Measurements from ENCODE around the gene C2CD4C. TPM values are rescaled to one million over a fixed set of nuclear protein-coding genes. Genes with fewer than 3 reads are reported as not detected.
A peak's percentile ranks its signal among the peaks of the same experiment; 100 is the strongest.
"Not testable (repeated sequence)": the region's sequence is repeated elsewhere in the genome, so short reads cannot be mapped to it uniquely, and the experiment has no call there.

The C2CD4C gene
- total RNA-seq, 5 donors from 2014 or later (not counting 1 experiment from before 2014, with no cell fraction given): 0.06 TPM; not detected in 4

- no peaks in the 10 kb centered on the region for H3K36me3 ChIP-seq (ENCODE audit: control insufficient read depth in 2 of 2, extremely low read depth in 1 of 2, insufficient read depth in 1 of 2, low read length in 1 of 2)
- POLR2A ChIA-PET: no interaction called here
- H3K27me3 Mint-ChIP-seq: peaks cover 53 to 62% of the 10 kb centered on the region in 2 donors
- H3K9me3 Mint-ChIP-seq: no peaks in the 10 kb centered on the region
- H3K27me3 ChIP-seq (replicated peaks in 1 of 2; ENCODE audit: control insufficient read depth in 2 of 2, extremely low read depth in 1 of 2, insufficient read depth in 2 of 2, low read length in 1 of 2): peaks cover 11 to 39% of the 10 kb centered on the region in 2 experiments
- CTCF ChIA-PET: no interaction called here
- peaks cover 8 to 22% (median 15%) of the 10 kb centered on the region in 3 donors for H3K4me1 Mint-ChIP-seq
- peaks cover 0 to 17% of the 10 kb centered on the region in 2 experiments for H3K4me1 ChIP-seq (ENCODE audit: control insufficient read depth in 1 of 2, extremely low read depth in 1 of 2, insufficient read depth in 2 of 2, low read length in 2 of 2)
- H3K27ac ChIP-seq (ENCODE audit: low read length): no peak overlapping the region
- H3K27ac Mint-ChIP-seq: no peak overlapping the region
- WGBS (ENCODE audit: insufficient coverage): 52% methylated on average over 5 of the region's 9 CpGs
- no peaks in the 10 kb centered on the region for H3K9me3 ChIP-seq
- no peak overlapping the region for H3K4me3 ChIP-seq (ENCODE audit: control insufficient read depth in 1 of 2, extremely low read depth in 1 of 2, low read length in 1 of 2)
- no peak for ATAC-seq (replicated peaks in 1 of 4)
- H3K4me3 Mint-ChIP-seq: no peak overlapping the region
- DNase-seq: no peak
- no peaks in the 10 kb centered on the region for H3K36me3 Mint-ChIP-seq
These were observed 24.2 kb downstream of the C2CD4C start for GRCh38 chr19:384799-385169.

GRCh38 chr19:383922-384798 lies 24.8 kb downstream of the C2CD4C start:
- CTCF ChIA-PET: no interaction called here
- POLR2A ChIA-PET: no interaction called here
- H3K27ac Mint-ChIP-seq: no peak overlapping the region

GRCh38 chr19:383040-383439 lies 25.9 kb downstream of the C2CD4C start:
- peaks cover 8 to 22% (median 15%) of the 10 kb centered on the region in 3 donors for H3K4me1 Mint-ChIP-seq
- Histone ChIP-seq H3K27me3 (replicated peaks in 1 of 2; ENCODE audit: control insufficient read depth in 2 of 2, extremely low read depth in 1 of 2, insufficient read depth in 2 of 2, low read length in 1 of 2) (peaks cover 11 to 32% of the 10 kb centered on the region in 2 experiments), H3K4me1 (ENCODE audit: control insufficient read depth in 1 of 2, extremely low read depth in 1 of 2, insufficient read depth in 2 of 2, low read length in 2 of 2) (peaks cover 0 to 17% of the 10 kb centered on the region in 2 experiments), H3K9me3 (no peaks in the 10 kb centered on the region), H3K27ac (ENCODE audit: low read length) (no peak overlapping the region), H3K36me3 (ENCODE audit: control insufficient read depth in 2 of 2, extremely low read depth in 1 of 2, insufficient read depth in 1 of 2, low read length in 1 of 2) (no peaks in the 10 kb centered on the region), H3K4me3 (ENCODE audit: control insufficient read depth in 1 of 2, extremely low read depth in 1 of 2, low read length in 1 of 2) (no peak overlapping the region)
- 76% methylated on average over 15 of the region's 19 CpGs for WGBS (ENCODE audit: insufficient coverage)
- ATAC-seq (replicated peaks in 1 of 4) (no peak), DNase-seq (no peak)
- peaks cover 51 to 55% of the 10 kb centered on the region in 2 donors for H3K27me3 Mint-ChIP-seq
- no peaks in the 10 kb centered on the region for H3K9me3 Mint-ChIP-seq
- H3K36me3 Mint-ChIP-seq: no peaks in the 10 kb centered on the region
- POLR2A ChIA-PET: no interaction called here
- CTCF ChIA-PET: no interaction called here
- no peak overlapping the region for H3K27ac Mint-ChIP-seq
- peak overlapping the region in 1 of 3 donors; percentile 35 for H3K4me3 Mint-ChIP-seq

More at GRCh38 chr19:383922-384798, 24.8 kb downstream of the C2CD4C start:
- Histone ChIP-seq H3K27ac (ENCODE audit: low read length) (no peak overlapping the region), H3K36me3 (ENCODE audit: control insufficient read depth in 2 of 2, extremely low read depth in 1 of 2, insufficient read depth in 1 of 2, low read length in 1 of 2) (no peaks in the 10 kb centered on the region), H3K27me3 (replicated peaks in 1 of 2; ENCODE audit: control insufficient read depth in 2 of 2, extremely low read depth in 1 of 2, insufficient read depth in 2 of 2, low read length in 1 of 2) (peaks cover 11 to 34% of the 10 kb centered on the region in 2 experiments), H3K4me1 (ENCODE audit: control insufficient read depth in 1 of 2, extremely low read depth in 1 of 2, insufficient read depth in 2 of 2, low read length in 2 of 2) (peaks cover 0 to 17% of the 10 kb centered on the region in 2 experiments), H3K4me3 (ENCODE audit: control insufficient read depth in 1 of 2, extremely low read depth in 1 of 2, low read length in 1 of 2) (no peak overlapping the region), H3K9me3 (no peaks in the 10 kb centered on the region)
- Mint-ChIP-seq H3K36me3 (no peaks in the 10 kb centered on the region), H3K4me1 (peaks cover 8 to 22% (median 15%) of the 10 kb centered on the region in 3 donors), H3K4me3 (peak overlapping the region in 1 of 3 donors; percentile 36), H3K27me3 (peaks cover 53 to 62% of the 10 kb centered on the region in 2 donors), H3K9me3 (no peaks in the 10 kb centered on the region)
- peak in 1 of 35 experiments; percentile 15 for DNase-seq
- 30% methylated on average over 42 of the region's 44 CpGs for WGBS (ENCODE audit: insufficient coverage)
- ATAC-seq (replicated peaks in 1 of 4): peak in 1 of 4 experiments; percentile 18

DNA sequence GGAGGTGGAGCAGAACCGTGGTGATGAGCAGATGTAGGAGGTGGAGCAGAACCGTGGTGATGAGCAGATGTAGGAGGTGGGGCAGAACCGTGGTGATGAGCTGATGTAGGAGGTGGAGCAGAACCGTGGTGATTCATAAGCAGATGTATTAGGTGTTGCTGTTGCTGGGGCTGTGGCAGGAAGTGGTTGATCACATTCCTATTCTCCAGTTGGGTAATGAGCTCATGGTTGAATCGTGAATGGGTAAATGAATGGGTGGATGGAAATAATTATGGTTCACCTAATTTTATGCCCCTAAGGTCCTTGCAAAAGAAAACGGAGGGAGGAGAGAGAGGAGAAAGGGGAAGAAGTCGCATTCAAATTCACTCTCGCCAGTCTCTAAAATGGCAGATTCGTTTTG lies 26.4 kb downstream of the C2CD4C start:
- peak in 6 of 35 experiments; percentile 11 to 46 (median 34) for DNase-seq
- CTCF ChIA-PET; H3K9me3 Mint-ChIP-seq; H3K36me3 ChIP-seq (ENCODE audit: control insufficient read depth in 2 of 2, extremely low read depth in 1 of 2, insufficient read depth in 1 of 2, low read length in 1 of 2); H3K4me3 ChIP-seq (ENCODE audit: control insufficient read depth in 1 of 2, extremely low read depth in 1 of 2, low read length in 1 of 2); H3K27ac ChIP-seq (ENCODE audit: low read length); H3K9me3 ChIP-seq; H3K36me3 Mint-ChIP-seq; POLR2A ChIA-PET: not testable (repeated sequence)
- peaks cover 55 to 57% of the 10 kb centered on the region in 2 donors for H3K27me3 Mint-ChIP-seq
- H3K27ac Mint-ChIP-seq: peak overlapping the region in 1 of 2 donors; percentile 9
- 0% methylated on average over 2 of the region's 9 CpGs for WGBS (ENCODE audit: insufficient coverage)
- H3K4me3 Mint-ChIP-seq: peak overlapping the region in 1 of 3 donors; percentile 35
- peaks cover 8 to 22% (median 18%) of the 10 kb centered on the region in 3 donors for H3K4me1 Mint-ChIP-seq
- ATAC-seq (replicated peaks in 1 of 4): peak; percentile 55 to 98 (median 62)
- H3K4me1 ChIP-seq (ENCODE audit: control insufficient read depth in 1 of 2, extremely low read depth in 1 of 2, insufficient read depth in 2 of 2, low read length in 2 of 2): peaks cover 0 to 17% of the 10 kb centered on the region in 2 experiments
- peaks cover 9 to 31% of the 10 kb centered on the region in 2 experiments for H3K27me3 ChIP-seq (replicated peaks in 1 of 2; ENCODE audit: control insufficient read depth in 2 of 2, extremely low read depth in 1 of 2, insufficient read depth in 2 of 2, low read length in 1 of 2)

GRCh38 chr19:381901-382300 lies 27.0 kb downstream of the C2CD4C start:
- H3K4me3 ChIP-seq (ENCODE audit: control insufficient read depth in 1 of 2, extremely low read depth in 1 of 2, low read length in 1 of 2); H3K36me3 ChIP-seq (ENCODE audit: control insufficient read depth in 2 of 2, extremely low read depth in 1 of 2, insufficient read depth in 1 of 2, low read length in 1 of 2); DNase-seq; H3K36me3 Mint-ChIP-seq; H3K9me3 ChIP-seq; POLR2A ChIA-PET; H3K27ac ChIP-seq (ENCODE audit: low read length); H3K27ac Mint-ChIP-seq; CTCF ChIA-PET; H3K4me3 Mint-ChIP-seq; H3K9me3 Mint-ChIP-seq; ATAC-seq (replicated peaks in 1 of 4): not testable (repeated sequence)
- H3K27me3 Mint-ChIP-seq: peaks cover 48 to 53% of the 10 kb centered on the region in 2 donors
- H3K27me3 ChIP-seq (replicated peaks in 1 of 2; ENCODE audit: control insufficient read depth in 2 of 2, extremely low read depth in 1 of 2, insufficient read depth in 2 of 2, low read length in 1 of 2): peaks cover 7 to 29% of the 10 kb centered on the region in 2 experiments
- H3K4me1 Mint-ChIP-seq: peaks cover 8 to 22% (median 18%) of the 10 kb centered on the region in 3 donors
- H3K4me1 ChIP-seq (ENCODE audit: control insufficient read depth in 1 of 2, extremely low read depth in 1 of 2, insufficient read depth in 2 of 2, low read length in 2 of 2): peaks cover 0 to 17% of the 10 kb centered on the region in 2 experiments
- 10% methylated on average over 3 of the region's 11 CpGs for WGBS (ENCODE audit: insufficient coverage)

GRCh38 chr19:380618-381219 lies 28.2 kb downstream of the C2CD4C start:
- ATAC-seq (replicated peaks in 1 of 4); H3K27ac Mint-ChIP-seq; CTCF ChIA-PET; H3K4me3 Mint-ChIP-seq; H3K27ac ChIP-seq (ENCODE audit: low read length); DNase-seq; H3K4me3 ChIP-seq (ENCODE audit: control insufficient read depth in 1 of 2, extremely low read depth in 1 of 2, low read length in 1 of 2); H3K9me3 ChIP-seq; POLR2A ChIA-PET; H3K36me3 ChIP-seq (ENCODE audit: control insufficient read depth in 2 of 2, extremely low read depth in 1 of 2, insufficient read depth in 1 of 2, low read length in 1 of 2); H3K9me3 Mint-ChIP-seq; H3K36me3 Mint-ChIP-seq: not testable (repeated sequence)
- peaks cover 8 to 22% (median 18%) of the 10 kb centered on the region in 3 donors for H3K4me1 Mint-ChIP-seq
- Histone ChIP-seq H3K27me3 (replicated peaks in 1 of 2; ENCODE audit: control insufficient read depth in 2 of 2, extremely low read depth in 1 of 2, insufficient read depth in 2 of 2, low read length in 1 of 2) (peaks cover 6 to 35% of the 10 kb centered on the region in 2 experiments), H3K4me1 (ENCODE audit: control insufficient read depth in 1 of 2, extremely low read depth in 1 of 2, insufficient read depth in 2 of 2, low read length in 2 of 2) (peaks cover 0 to 17% of the 10 kb centered on the region in 2 experiments)
- WGBS (ENCODE audit: insufficient coverage): 92% methylated on average over 2 of the region's 17 CpGs
- peaks cover 43 to 44% of the 10 kb centered on the region in 2 donors for H3K27me3 Mint-ChIP-seq

Measured in T-cell (primary cell).